ENCODE measurements around the gene NHERF1. TPM values are rescaled to one million over a fixed set of nuclear protein-coding genes. Genes with fewer than 3 reads are reported as not detected.
A peak's percentile ranks its signal among the peaks of the same experiment; 100 is the strongest.

Gene NHERF1
- total RNA-seq, 2 experiments from 2014 or later, result 115 to 170 TPM

- H3K4me1 Mint-ChIP-seq, result peaks cover 49% of the 10 kb centered on the region
- peaks cover 6% of the 10 kb centered on the region for H3K36me3 Mint-ChIP-seq (ENCODE audit: low read depth)
- ChIA-PET POLR2A (interaction anchor here (1.0 kb wide), 1 partner anchor 9 kb away, joined by 6 read pairs; the partner anchor contains the start of gene NAT9), CTCF (interaction anchor here (0.7 to 1.0 kb wide), 5 partner anchors 9 to 411 kb away, joined by 3 to 4 read pairs (median 3); partner anchors contain the start of gene NAT9)
- ATAC-seq (no peak), DNase-seq (no peak)
- no peaks in the 10 kb centered on the region for H3K27me3 Mint-ChIP-seq
- no peaks in the 10 kb centered on the region for H3K9me3 Mint-ChIP-seq (ENCODE audit: low read depth)
- no peak overlapping the region for H3K4me3 Mint-ChIP-seq
- H3K27ac Mint-ChIP-seq, result peak overlapping the region; percentile 76
- intact Hi-C loops (cut with DNase I, micrococcal nuclease), result no loop called here
Observed at GRCh38 chr17:74785981-74786360, 37.5 kb downstream of the NHERF1 start.

GRCh38 chr17:74786431-74787055 is 38.1 kb downstream of the NHERF1 start:
- H3K4me1 Mint-ChIP-seq, result peaks cover 50% of the 10 kb centered on the region
- H3K27me3 Mint-ChIP-seq, result no peaks in the 10 kb centered on the region
- no peak overlapping the region for H3K4me3 Mint-ChIP-seq
- ATAC-seq (no peak), DNase-seq (no peak)
- H3K9me3 Mint-ChIP-seq (ENCODE audit: low read depth), result no peaks in the 10 kb centered on the region
- peaks cover 6% of the 10 kb centered on the region for H3K36me3 Mint-ChIP-seq (ENCODE audit: low read depth)
- ChIA-PET POLR2A (interaction anchor here (1.0 kb wide), 1 partner anchor 10 kb away, joined by 6 read pairs; the partner anchor contains the start of gene NAT9), CTCF (interaction anchor here (0.6 to 1.7 kb wide), 6 partner anchors 10 to 184 kb away, joined by 3 to 4 read pairs (median 4); partner anchors contain the start of gene NAT9)
- peak overlapping the region; percentile 76 for H3K27ac Mint-ChIP-seq
- intact Hi-C loops (cut with DNase I, micrococcal nuclease), result no loop called here

GRCh38 chr17:74790161-74791058 is 42.0 kb downstream of the NHERF1 start:
- intact Hi-C loops (cut with DNase I, micrococcal nuclease), result loop anchor here (1.0 to 5.0 kb wide), 5 partner anchors 46 to 172 kb away; no protein-coding TSS in a partner anchor
- Mint-ChIP-seq H3K36me3 (ENCODE audit: low read depth) (peaks cover 7% of the 10 kb centered on the region), H3K27me3 (no peaks in the 10 kb centered on the region), H3K4me1 (peaks cover 32% of the 10 kb centered on the region), H3K9me3 (ENCODE audit: low read depth) (no peaks in the 10 kb centered on the region), H3K4me3 (no peak overlapping the region), H3K27ac (no peak overlapping the region)
- CTCF ChIA-PET, result interaction anchor here (0.5 to 7.1 kb wide), 45 partner anchors 8 to 591 kb away, joined by 3 to 114 read pairs (median 5); partner anchors contain the start of genes CDR2L, FDXR, NAT9 and RAB37
- ATAC-seq, result no peak
- no peak for DNase-seq
- POLR2A ChIA-PET, result no interaction called here

- Mint-ChIP-seq H3K4me3 (no peak overlapping the region), H3K9me3 (ENCODE audit: low read depth) (no peaks in the 10 kb centered on the region), H3K4me1 (peaks cover 17% of the 10 kb centered on the region), H3K36me3 (ENCODE audit: low read depth) (peaks cover 8% of the 10 kb centered on the region), H3K27me3 (no peaks in the 10 kb centered on the region), H3K27ac (no peak overlapping the region)
- intact Hi-C loops (cut with DNase I, micrococcal nuclease), result loop anchor here in 1 of 2 experiments (5.0 kb wide), 1 partner anchor 170 kb away; no protein-coding TSS in a partner anchor
- DNase-seq (no peak), ATAC-seq (no peak)
- CTCF ChIA-PET, result interaction anchor here (0.6 to 7.1 kb wide), 15 partner anchors 10 to 320 kb away, joined by 3 to 114 read pairs (median 6); partner anchors contain the start of gene RAB37
- POLR2A ChIA-PET, result no interaction called here
Observed at GRCh38 chr17:74792586-74793105, 44.2 kb downstream of the NHERF1 start.

GRCh38 chr17:74795327-74796020 is 47.0 kb downstream of the NHERF1 start:
- no peak overlapping the region for H3K27ac Mint-ChIP-seq
- no peaks in the 10 kb centered on the region for H3K9me3 Mint-ChIP-seq (ENCODE audit: low read depth)
- H3K36me3 Mint-ChIP-seq (ENCODE audit: low read depth), result peaks cover 13% of the 10 kb centered on the region
- ATAC-seq, result no peak
- H3K4me1 Mint-ChIP-seq, result peaks cover 11% of the 10 kb centered on the region
- POLR2A ChIA-PET, result no interaction called here
- H3K27me3 Mint-ChIP-seq, result no peaks in the 10 kb centered on the region
- intact Hi-C loops (cut with DNase I, micrococcal nuclease), result no loop called here
- H3K4me3 Mint-ChIP-seq, result no peak overlapping the region
- CTCF ChIA-PET, result interaction anchor here (0.6 to 7.1 kb wide), 3 partner anchors 48 to 69 kb away, joined by 3 to 114 read pairs (median 3); no protein-coding TSS in a partner anchor
- no peak for DNase-seq

- intact Hi-C loops (cut with DNase I, micrococcal nuclease), result no loop called here
- Mint-ChIP-seq H3K36me3 (ENCODE audit: low read depth) (peaks cover 15% of the 10 kb centered on the region), H3K27me3 (no peaks in the 10 kb centered on the region), H3K4me1 (peaks cover 4% of the 10 kb centered on the region), H3K4me3 (no peak overlapping the region), H3K27ac (no peak overlapping the region), H3K9me3 (ENCODE audit: low read depth) (no peaks in the 10 kb centered on the region)
- CTCF ChIA-PET, result interaction anchor here (0.6 to 0.8 kb wide), 2 partner anchors 60 to 1218 kb away, joined by 3 read pairs; no protein-coding TSS in a partner anchor
- DNase-seq (no peak), ATAC-seq (no peak)
- POLR2A ChIA-PET, result no interaction called here
Observed at GRCh38 chr17:74796211-74796610, 47.8 kb downstream of the NHERF1 start.

- DNase-seq (no peak), ATAC-seq (no peak)
- Mint-ChIP-seq H3K27me3 (no peaks in the 10 kb centered on the region), H3K4me1 (no peaks in the 10 kb centered on the region), H3K27ac (no peak overlapping the region), H3K4me3 (no peak overlapping the region), H3K9me3 (ENCODE audit: low read depth) (no peaks in the 10 kb centered on the region), H3K36me3 (ENCODE audit: low read depth) (peaks cover 16% of the 10 kb centered on the region)
- POLR2A ChIA-PET, result no interaction called here
- CTCF ChIA-PET, result interaction anchor here (0.6 to 1.0 kb wide), 2 partner anchors 59 to 1218 kb away, joined by 3 to 5 read pairs; no protein-coding TSS in a partner anchor
- intact Hi-C loops (cut with DNase I, micrococcal nuclease), result no loop called here
Observed at GRCh38 chr17:74796866-74797265, 48.4 kb downstream of the NHERF1 start.

- intact Hi-C loops (cut with DNase I, micrococcal nuclease), result no loop called here
- H3K4me3 Mint-ChIP-seq, result no peak overlapping the region
Observed at GRCh38 chr17:74797824-74798223, 49.4 kb downstream of the NHERF1 start.

GRCh38 chr17:74798239-74798707 is 49.8 kb downstream of the NHERF1 start:
- ChIA-PET POLR2A (no interaction called here), CTCF (interaction anchor here (1.8 kb wide), 1 partner anchor 64 kb away, joined by 5 read pairs; no protein-coding TSS in a partner anchor)
- H3K4me1 Mint-ChIP-seq, result no peaks in the 10 kb centered on the region
- intact Hi-C loops (cut with DNase I, micrococcal nuclease), result no loop called here
- H3K9me3 Mint-ChIP-seq (ENCODE audit: low read depth), result no peaks in the 10 kb centered on the region
- peaks cover 16% of the 10 kb centered on the region for H3K36me3 Mint-ChIP-seq (ENCODE audit: low read depth)
- no peak for DNase-seq
- no peak overlapping the region for H3K4me3 Mint-ChIP-seq
- no peak for ATAC-seq
- no peaks in the 10 kb centered on the region for H3K27me3 Mint-ChIP-seq
- H3K27ac Mint-ChIP-seq, result no peak overlapping the region

More at GRCh38 chr17:74797824-74798223, 49.4 kb downstream of the NHERF1 start:
- Mint-ChIP-seq H3K27me3 (no peaks in the 10 kb centered on the region), H3K36me3 (ENCODE audit: low read depth) (peaks cover 16% of the 10 kb centered on the region), H3K9me3 (ENCODE audit: low read depth) (no peaks in the 10 kb centered on the region), H3K27ac (no peak overlapping the region), H3K4me1 (no peaks in the 10 kb centered on the region)
- no peak for ATAC-seq
- ChIA-PET CTCF (interaction anchor here (1.0 to 1.8 kb wide), 2 partner anchors 60 to 64 kb away, joined by 5 read pairs; no protein-coding TSS in a partner anchor), POLR2A (no interaction called here)
- DNase-seq, result no peak

GRCh38 chr17:74799097-74799496 is 50.7 kb downstream of the NHERF1 start:
- no peaks in the 10 kb centered on the region for H3K27me3 Mint-ChIP-seq
- no peak overlapping the region for H3K27ac Mint-ChIP-seq
- H3K36me3 Mint-ChIP-seq (ENCODE audit: low read depth), result peaks cover 16% of the 10 kb centered on the region
- ChIA-PET CTCF (interaction anchor here (1.8 kb wide), 1 partner anchor 63 kb away, joined by 5 read pairs; no protein-coding TSS in a partner anchor), POLR2A (no interaction called here)
- no peaks in the 10 kb centered on the region for H3K9me3 Mint-ChIP-seq (ENCODE audit: low read depth)
- H3K4me1 Mint-ChIP-seq, result no peaks in the 10 kb centered on the region
- no peak for DNase-seq
- intact Hi-C loops (cut with DNase I, micrococcal nuclease), result no loop called here
- no peak overlapping the region for H3K4me3 Mint-ChIP-seq
- ATAC-seq, result no peak
